ENCODE results near the gene CACNA1S.

GRCh38 chr1:201061886-201062285 lies 50.3 kb downstream of the CACNA1S start:
- TF ChIP-seq POLR2AphosphoS5 (IDR thresholded peaks at IDR 0.05; ENCODE audit: low read depth, low read length) (no peak), CTCF (IDR thresholded peaks at IDR 0.05) (no peak)

Measured in Panc1 (cell line).